Right renal pelvis (tissue), 4 donors: ENCODE results near the gene BORCS5. TPM values are rescaled to one million over a fixed set of nuclear protein-coding genes. Genes with fewer than 3 reads are reported as not detected.
A peak's percentile ranks its signal among the peaks of the same experiment; 100 is the strongest.
"Not testable (repeated sequence)": the region's sequence is repeated elsewhere in the genome, so short reads cannot be mapped to it uniquely, and the experiment has no call there.

Source experiments
- DNase-seq, 4 donors: peaks; one replicate each; pipeline ENCODE4 v3.0.0-alpha.2; 2013; ENCODE audit warnings: low read depth in 4 of 4, low spot score in 3 of 4, missing footprints in 1 of 4
- polyA plus RNA-seq, 4 donors: library from polyadenylated mRNA; unstranded; fragments of 120-200 nt; gene quantifications; one replicate each; pipeline ENCODE4 v1.2.1, GENCODE V29; 2013; ENCODE audit not compliant: insufficient read length in 4 of 4

The BORCS5 gene
- polyA plus RNA-seq, 4 donors = 8.2 to 9.2 (median 8.2) TPM

- not testable (repeated sequence) for DNase-seq
Observed at GRCh38 chr12:12351468-12352185, 5.3 kb upstream of the BORCS5 start.

GRCh38 chr12:12353276-12353675 lies 3.6 kb upstream of the BORCS5 start:
- DNase-seq = no peak

- no peak for DNase-seq
Observed at GRCh38 chr12:12353807-12354206, 3.1 kb upstream of the BORCS5 start.

- no peak for DNase-seq
Observed at GRCh38 chr12:12356467-12356895, 397 bp upstream of the BORCS5 start.

- DNase-seq = peak in 1 of 4 donors; percentile 35
Observed at GRCh38 chr12:12357719-12358461, 1.0 kb downstream of the BORCS5 start.

GRCh38 chr12:12358528-12358927 lies 1.6 kb downstream of the BORCS5 start:
- no peak for DNase-seq

- no peak for DNase-seq
Observed at GRCh38 chr12:12364787-12365445, 8.0 kb downstream of the BORCS5 start.

GRCh38 chr12:12365446-12365802 lies 8.5 kb downstream of the BORCS5 start:
- no peak for DNase-seq

- no peak for DNase-seq
Observed at GRCh38 chr12:12365931-12366431, 9.1 kb downstream of the BORCS5 start.

GRCh38 chr12:12366701-12367481 lies 10.0 kb downstream of the BORCS5 start:
- DNase-seq = no peak

GRCh38 chr12:12367482-12367998 lies 10.7 kb downstream of the BORCS5 start:
- no peak for DNase-seq

- DNase-seq = no peak
Observed at GRCh38 chr12:12372946-12373722, 16.3 kb downstream of the BORCS5 start.

- DNase-seq = peak in 3 of 4 donors; percentile 43 to 72 (median 68)
Observed at GRCh38 chr12:12376646-12377448, 20.0 kb downstream of the BORCS5 start.

GRCh38 chr12:12378616-12379015 lies 21.7 kb downstream of the BORCS5 start:
- no peak for DNase-seq

- DNase-seq = no peak
Observed at GRCh38 chr12:12379831-12380730, 23.2 kb downstream of the BORCS5 start.

- DNase-seq = no peak
Observed at GRCh38 chr12:12380949-12381593, 24.2 kb downstream of the BORCS5 start.

GRCh38 chr12:12381982-12382381 lies 25.1 kb downstream of the BORCS5 start:
- DNase-seq = no peak
